IMR-90 (cell line): ENCODE results near the gene DEGS2. TPM values are rescaled to one million over a fixed set of nuclear protein-coding genes. Genes with fewer than 3 reads are reported as not detected.
A peak's percentile ranks its signal among the peaks of the same experiment; 100 is the strongest.

ENCODE experiments used
- ATAC-seq: fragments of 200-7000 bp; cut with Tn5 transposase; 2 replicates; pipeline ENCODE4 v1.9.1; 2020; ENCODE audit warnings: low read depth, mild to moderate bottlenecking, moderate library complexity
- BruUV-seq: library from RNA; stranded (reverse); fragments of 400-500 nt; replicated peaks from 2 replicates; lab custom pipeline; 2021; lab: Mats Ljungman, UMichigan
- CTCF ChIA-PET: fragments of 300-600 bp; formaldehyde crosslinking; extraction: SDS; loops from one replicate; lab custom pipeline; 2021; ENCODE audit warnings: antibody characterized with exemption; lab: Yijun Ruan, JAX
- POLR2A ChIA-PET: fragments of 300-600 bp; sonication (Branson Sonifier 250); formaldehyde crosslinking; loops from one replicate; lab custom pipeline; 2022; ENCODE audit warnings: antibody characterized with exemption; ENCODE audit not compliant: unreplicated experiment; lab: Charles Lee
- DNase-seq: peaks from one replicate; pipeline ENCODE4 v3.0.0; 2013
- H2AFZ ChIP-seq: replicated peaks from 2 replicates; pipeline ENCODE3; 2013; ENCODE audit warnings: low read length, mild to moderate bottlenecking; ENCODE audit not compliant: poor library complexity
- H2AK5ac ChIP-seq: 2 replicates; pipeline ENCODE4 v1.6.1; 2013; ENCODE audit warnings: low read depth, low read length, inconsistent platforms
- H2AK9ac ChIP-seq: replicated peaks from 2 replicates; pipeline ENCODE3; 2013; ENCODE audit warnings: mild to moderate bottlenecking, low read depth, low read length, moderate library complexity; ENCODE audit not compliant: poor library complexity
- H2BK120ac ChIP-seq: 2 replicates; pipeline ENCODE4 v1.6.1; 2013; ENCODE audit warnings: low read depth, low read length, inconsistent platforms
- H2BK15ac ChIP-seq: 3 replicates; pipeline ENCODE4 v1.6.1; 2013; ENCODE audit warnings: low read depth, low read length, inconsistent platforms
- H2BK20ac ChIP-seq: 2 replicates; pipeline ENCODE4 v1.6.1; 2013; ENCODE audit warnings: low read depth, mild to moderate bottlenecking, inconsistent platforms, low read length, moderate library complexity
- H2BK5ac ChIP-seq: 2 replicates; pipeline ENCODE4 v1.6.1; 2013; ENCODE audit warnings: mild to moderate bottlenecking, low read depth, low read length, inconsistent platforms; ENCODE audit not compliant: poor library complexity, severe bottlenecking
- H3K14ac ChIP-seq: replicated peaks from 2 replicates; pipeline ENCODE4 v1.6.1; 2013; ENCODE audit warnings: low read depth, low read length, inconsistent platforms
- H3K18ac ChIP-seq: 2 replicates; pipeline ENCODE4 v1.6.1; 2013; ENCODE audit warnings: low read depth, low read length, control low read depth
- H3K23ac ChIP-seq: 2 replicates; pipeline ENCODE4 v1.6.1; 2013; ENCODE audit warnings: low read depth, low read length, inconsistent platforms
- H3K27ac ChIP-seq: 2 replicates; pipeline ENCODE4 v1.5.1; 2013; ENCODE audit warnings: mild to moderate bottlenecking, control low read depth, low read length; ENCODE audit not compliant: insufficient read depth
- H3K27me3 ChIP-seq: 2 replicates; pipeline ENCODE4 v1.6.1; 2013; ENCODE audit warnings: low read length; ENCODE audit not compliant: control insufficient read depth, insufficient read depth
- H3K36me3 ChIP-seq: 2 replicates; pipeline ENCODE4 v1.6.1; 2013; ENCODE audit warnings: low read length, mixed read lengths; ENCODE audit not compliant: control insufficient read depth, insufficient read depth
- H3K4ac ChIP-seq: 2 replicates; pipeline ENCODE4 v1.6.1; 2013; ENCODE audit warnings: low read depth, low read length, inconsistent platforms
- H3K4me1 ChIP-seq: 2 replicates; pipeline ENCODE4 v1.6.1; 2013; ENCODE audit warnings: low read length, mixed read lengths; ENCODE audit not compliant: control insufficient read depth, insufficient read depth
- H3K4me2 ChIP-seq: 2 replicates; pipeline ENCODE4 v1.6.1; 2013; ENCODE audit warnings: low read depth, mild to moderate bottlenecking, control low read depth, low read length, moderate library complexity
- H3K4me3 ChIP-seq: 2 replicates; pipeline ENCODE4 v1.5.1; 2013; ENCODE audit warnings: low read depth, mild to moderate bottlenecking, control low read depth, low read length, moderate library complexity; ENCODE audit not compliant: insufficient read depth
- H3K56ac ChIP-seq: 2 replicates; pipeline ENCODE4 v1.6.1; 2013; ENCODE audit warnings: low read length, inconsistent platforms; ENCODE audit not compliant: insufficient read depth; ENCODE audit errors: extremely low read depth
- H3K79me1 ChIP-seq, 2 experiments: 2 replicates each; pipeline ENCODE4 v1.6.1; 2013; ENCODE audit warnings: low read length in 2 of 2, inconsistent platforms in 1 of 2, low read depth in 1 of 2
- H3K9ac ChIP-seq: 2 replicates; pipeline ENCODE4 v1.6.1; 2013; ENCODE audit warnings: low read depth, low read length, control low read depth
- H3K9me1 ChIP-seq: 2 replicates; pipeline ENCODE4 v1.6.1; 2013; ENCODE audit warnings: low read length, inconsistent platforms; ENCODE audit not compliant: insufficient read depth
- H3K9me3 ChIP-seq: 2 replicates; pipeline ENCODE4 v1.6.1; 2013; ENCODE audit warnings: low read length; ENCODE audit not compliant: control insufficient read depth, insufficient read depth
- H4K20me1 ChIP-seq: 2 replicates; pipeline ENCODE4 v1.6.1; 2013; ENCODE audit warnings: low read length, inconsistent platforms; ENCODE audit not compliant: insufficient read depth
- H4K5ac ChIP-seq: 2 replicates; pipeline ENCODE4 v1.6.1; 2013; ENCODE audit warnings: mild to moderate bottlenecking, low read depth, low read length, control low read depth
- H4K8ac ChIP-seq, 2 experiments: 2 replicates each; pipeline ENCODE4 v1.6.1; 2013; ENCODE audit warnings: low read depth in 2 of 2, low read length in 2 of 2, control low read depth in 1 of 2, inconsistent platforms in 1 of 2
- H4K91ac ChIP-seq: 2 replicates; pipeline ENCODE4 v1.6.1; 2013; ENCODE audit warnings: low read depth, low read length, inconsistent platforms; ENCODE audit not compliant: insufficient read depth
- CEBPB ChIP-seq: IDR thresholded peaks from 2 replicates; pipeline ENCODE4 v1.6.1; 2012; ENCODE audit warnings: low read depth, low read length, improper control_type of control experiment
- CHD1 ChIP-seq: IDR thresholded peaks from 2 replicates; pipeline ENCODE4 v1.6.1; 2012; ENCODE audit warnings: low read depth, low read length, improper control_type of control experiment
- MAFK ChIP-seq: IDR thresholded peaks from 2 replicates; pipeline ENCODE4 v1.6.1; 2012; ENCODE audit warnings: low read depth, low read length, improper control_type of control experiment
- MAZ ChIP-seq: IDR thresholded peaks from 2 replicates; pipeline ENCODE4 v1.6.1; 2012; ENCODE audit warnings: low read depth, mild to moderate bottlenecking, low read length, improper control_type of control experiment, moderate library complexity, borderline replicate concordance
- MXI1 ChIP-seq: IDR thresholded peaks from 2 replicates; pipeline ENCODE4 v1.6.1; 2012; ENCODE audit warnings: low read depth, mild to moderate bottlenecking, low read length, moderate library complexity, borderline replicate concordance
- RFX5 ChIP-seq: IDR thresholded peaks from 2 replicates; pipeline ENCODE4 v1.8.0; 2012; ENCODE audit warnings: low read depth, mild to moderate bottlenecking, low read length, moderate library complexity
- SMC3 ChIP-seq: fragments of 150-350 bp; IDR thresholded peaks from 2 replicates; pipeline ENCODE4 v1.6.1; 2016; ENCODE audit warnings: low read depth, mild to moderate bottlenecking, antibody characterized with exemption, low read length, moderate library complexity
- WGBS, 2 experiments: methylation state at CpG; one replicate each; pipeline versions ENCODE4 v1.1.5 to v1.1.7; 2013; ENCODE audit warnings: missing lambda C conversion rate in 2 of 2; ENCODE audit not compliant: insufficient read length in 1 of 2; ENCODE audit errors: extremely low coverage in 2 of 2; 5-methylcytosine and 5-hydroxymethylcytosine counted together
- dilution Hi-C: fragments of 300-500 bp; cut with HindIII; formaldehyde crosslinking; loops from one replicate; pipeline ENCODE4 v1.14.3; 2018; ENCODE audit warnings: low sequenced_read_pairs; ENCODE audit not compliant: unreplicated experiment
- in situ Hi-C: fragments of 300-500 bp; cut with MboI; formaldehyde crosslinking; loops from 3 replicates; pipeline ENCODE4 v1.14.3; 2019; ENCODE audit warnings: low sequenced_read_pairs, inconsistent platforms, mixed read lengths
- intact Hi-C: fragments of 100-400 bp; cut with micrococcal nuclease; formaldehyde crosslinking; loops from 2 replicates; pipeline ENCODE4 v1.10.0; 2022
- polyA plus RNA-seq, 3 experiments: library from polyadenylated mRNA; depleted of rRNA; stranded (reverse); fragments of >200 nt; gene quantifications; 2 replicates each; pipeline ENCODE4 v1.2.3, GENCODE V29; 2012; ENCODE audit warnings: low replicate concordance in 1 of 3
- total RNA-seq: library from RNA; depleted of rRNA; stranded (reverse); fragments of >200 nt; gene quantifications from 2 replicates; pipeline ENCODE4 v1.2.3, GENCODE V29; 2012

DEGS2 gene
- total and polyA plus RNA-seq, 2 of the 4 experiments (the other 2 are of a cell fraction), result not detected

DNA sequence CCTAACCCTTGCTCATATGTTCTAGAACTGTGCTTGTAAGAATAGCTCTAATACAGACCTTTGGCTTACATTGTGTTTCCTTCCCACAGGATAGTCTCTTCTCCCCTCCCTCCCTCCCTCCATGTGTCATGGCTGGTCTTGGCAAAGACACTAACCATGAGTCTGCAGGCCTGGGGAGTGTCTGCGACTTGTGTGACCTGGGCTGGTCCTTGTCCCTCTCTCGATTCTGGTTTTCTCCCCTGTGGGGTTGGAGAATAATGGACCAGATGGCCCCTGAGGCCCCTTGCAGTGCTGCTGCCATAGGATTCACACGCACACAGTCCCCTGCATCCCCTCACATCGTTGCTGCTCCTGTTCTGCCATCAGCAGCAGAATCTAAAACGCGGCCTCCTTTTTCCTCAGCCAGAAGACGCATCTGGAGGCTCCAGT is 30.3 kb downstream of the DEGS2 start:
- CTCF ChIA-PET, result no interaction called here
- Histone ChIP-seq H3K56ac (no peak overlapping the region), H2BK15ac (no peak overlapping the region), H4K8ac (no peak overlapping the region), H2BK5ac (no peak overlapping the region), H3K4me1 (0 out of 2 replicates have a peak, but pooled peaks cover 3% of the 10 kb centered on the region), H3K79me1 (no peaks in the 10 kb centered on the region), H4K91ac (no peak overlapping the region), H3K4ac (no peak overlapping the region), H3K27me3 (no peaks in the 10 kb centered on the region), H3K14ac (no peak overlapping the region), H4K5ac (no peak overlapping the region), H3K9me3 (no peaks in the 10 kb centered on the region), H2BK120ac (no peak overlapping the region), H4K20me1 (no peaks in the 10 kb centered on the region), H2AFZ (no peak overlapping the region), H3K18ac (no peak overlapping the region), H3K27ac (no peak overlapping the region), H3K36me3 (peaks cover 43% of the 10 kb centered on the region), H3K9ac (no peak overlapping the region), H2BK20ac (no peak overlapping the region), H3K4me2 (no peak overlapping the region), H2AK5ac (no peak overlapping the region), H3K9me1 (peaks cover 12% of the 10 kb centered on the region), H3K23ac (no peak overlapping the region), H2AK9ac (no peak overlapping the region), H3K4me3 (no peak overlapping the region)
- DNase-seq (peak; percentile 55), ATAC-seq (peak; percentile 42)
- intact Hi-C loops (no loop called here), dilution Hi-C loops (no loop called here), in situ Hi-C loops (no loop called here)
- no TSS peak for BruUV-seq
- TF ChIP-seq RFX5 (no peak), CEBPB (no peak), MAZ (no peak), MXI1 (no peak), MAFK (no peak), CHD1 (no peak), SMC3 (no peak)
- POLR2A ChIA-PET, result no interaction called here
- WGBS, 2 experiments, result 83% methylated on average over 1 of the region's 7 CpGs; no CpG with 5 or more reads in 1 of the 2 experiments
